ENCODE results near the gene SCGB1D2. TPM values are rescaled to one million over a fixed set of nuclear protein-coding genes. Genes with fewer than 3 reads are reported as not detected.

SCGB1D2 gene
- total RNA-seq, 2 donors from 2014 or later = not detected

DNA sequence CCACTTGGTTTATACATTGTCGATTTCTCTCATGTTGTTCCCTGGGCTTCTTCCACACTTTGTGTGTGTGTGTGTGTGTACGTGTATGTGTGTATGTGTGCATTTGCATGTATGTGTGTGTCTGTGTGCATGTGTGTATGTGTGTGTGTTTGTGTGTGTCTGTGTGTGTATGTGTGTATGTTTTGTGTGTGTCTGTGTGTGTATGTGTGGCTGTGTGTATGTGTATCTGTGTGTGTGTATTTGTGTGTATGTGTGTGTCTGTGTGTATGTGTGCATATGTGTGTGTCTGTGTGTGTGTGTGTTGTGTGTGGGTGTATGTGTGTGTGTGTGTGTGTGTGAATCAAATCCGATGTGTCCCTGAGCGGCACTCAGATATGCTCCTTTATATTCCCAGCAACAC lies 4.5 kb upstream of the SCGB1D2 start:
- Histone ChIP-seq H3K36me3 (replicated peaks in 1 of 2; ENCODE audit: insufficient read depth in 1 of 2, low read depth in 2 of 2) (no peaks in the 10 kb centered on the region), H3K4me3 (no peak overlapping the region), H3K4me1 (peaks cover 4% of the 10 kb centered on the region), H3K9me3 (no peaks in the 10 kb centered on the region), H3K27ac (no peak overlapping the region), H3K27me3 (no peaks in the 10 kb centered on the region)
- intact Hi-C loops (cut with DNase I) = no loop called here
- ATAC-seq (no peak), DNase-seq (no peak)
- WGBS, 2 donors = 64 to 67% methylated on average over 4 of the region's 4 CpGs
- TF ChIP-seq POLR2A (IDR thresholded peaks at IDR 0.05) = no peak
- TF ChIP-seq, protein P1, sequence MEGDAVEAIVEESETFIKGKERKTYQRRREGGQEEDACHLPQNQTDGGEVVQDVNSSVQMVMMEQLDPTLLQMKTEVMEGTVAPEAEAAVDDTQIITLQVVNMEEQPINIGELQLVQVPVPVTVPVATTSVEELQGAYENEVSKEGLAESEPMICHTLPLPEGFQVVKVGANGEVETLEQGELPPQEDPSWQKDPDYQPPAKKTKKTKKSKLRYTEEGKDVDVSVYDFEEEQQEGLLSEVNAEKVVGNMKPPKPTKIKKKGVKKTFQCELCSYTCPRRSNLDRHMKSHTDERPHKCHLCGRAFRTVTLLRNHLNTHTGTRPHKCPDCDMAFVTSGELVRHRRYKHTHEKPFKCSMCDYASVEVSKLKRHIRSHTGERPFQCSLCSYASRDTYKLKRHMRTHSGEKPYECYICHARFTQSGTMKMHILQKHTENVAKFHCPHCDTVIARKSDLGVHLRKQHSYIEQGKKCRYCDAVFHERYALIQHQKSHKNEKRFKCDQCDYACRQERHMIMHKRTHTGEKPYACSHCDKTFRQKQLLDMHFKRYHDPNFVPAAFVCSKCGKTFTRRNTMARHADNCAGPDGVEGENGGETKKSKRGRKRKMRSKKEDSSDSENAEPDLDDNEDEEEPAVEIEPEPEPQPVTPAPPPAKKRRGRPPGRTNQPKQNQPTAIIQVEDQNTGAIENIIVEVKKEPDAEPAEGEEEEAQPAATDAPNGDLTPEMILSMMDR (IDR thresholded peaks at IDR 0.05) = no peak

DNA sequence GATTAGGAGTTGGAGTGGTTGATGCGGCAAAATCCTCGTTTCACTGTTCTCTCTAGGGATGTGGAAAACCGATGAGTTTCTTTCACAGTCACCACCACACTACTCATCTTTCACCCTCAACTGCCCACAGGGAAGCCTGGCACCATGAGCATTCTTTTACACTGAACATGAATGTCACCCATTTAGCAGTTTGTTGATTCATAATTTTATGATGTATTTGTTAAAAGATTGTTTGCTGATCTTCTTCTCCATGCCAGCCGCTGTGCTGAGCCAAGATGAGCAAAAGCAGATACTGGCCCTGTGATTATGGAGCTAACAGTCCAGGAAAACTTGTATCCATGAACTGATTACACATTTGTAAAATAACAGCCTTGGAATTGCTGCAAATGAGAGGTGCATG lies 3.9 kb upstream of the SCGB1D2 start:
- H3K4me3 ChIP-seq = no peak overlapping the region
- no peaks in the 10 kb centered on the region for H3K27me3 ChIP-seq
- DNase-seq (no peak), ATAC-seq (no peak)
- no peaks in the 10 kb centered on the region for H3K9me3 ChIP-seq
- TF ChIP-seq POLR2A (IDR thresholded peaks at IDR 0.05) = no peak
- TF ChIP-seq, protein P1 (IDR thresholded peaks at IDR 0.05) = no peak
- H3K27ac ChIP-seq = no peak overlapping the region
- peaks cover 4% of the 10 kb centered on the region for H3K4me1 ChIP-seq
- no peaks in the 10 kb centered on the region for H3K36me3 ChIP-seq (replicated peaks in 1 of 2; ENCODE audit: insufficient read depth in 1 of 2, low read depth in 2 of 2)
- intact Hi-C loops (cut with DNase I) = no loop called here
- WGBS, 2 donors = 72 to 84% methylated on average over 4 of the region's 4 CpGs

DNA sequence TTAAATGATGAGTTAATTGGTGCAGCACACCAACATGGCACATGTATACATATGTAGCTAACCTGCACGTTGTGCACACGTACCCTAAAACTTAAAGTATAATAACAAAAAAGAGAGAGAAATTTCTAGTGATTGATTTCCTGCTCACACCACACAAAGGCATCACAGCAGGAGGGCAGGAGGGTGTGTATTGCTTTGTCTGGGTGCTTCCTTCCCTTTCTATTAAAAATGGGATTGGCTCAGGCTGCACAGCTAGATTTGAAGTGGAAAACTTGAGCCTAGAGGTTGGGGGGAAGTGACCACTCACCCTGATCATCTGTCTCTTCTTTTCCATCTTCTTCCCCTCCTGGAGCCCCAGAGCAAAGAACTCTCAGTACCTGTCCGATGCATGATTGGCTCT lies 944 bp upstream of the SCGB1D2 start:
- ATAC-seq (no peak), DNase-seq (no peak)
- no peak for TF ChIP-seq POLR2A (IDR thresholded peaks at IDR 0.05)
- TF ChIP-seq, protein P1 (IDR thresholded peaks at IDR 0.05) = no peak
- Histone ChIP-seq H3K9me3 (no peaks in the 10 kb centered on the region), H3K27ac (no peak overlapping the region), H3K36me3 (replicated peaks in 1 of 2; ENCODE audit: insufficient read depth in 1 of 2, low read depth in 2 of 2) (no peaks in the 10 kb centered on the region), H3K27me3 (no peaks in the 10 kb centered on the region), H3K4me3 (no peak overlapping the region), H3K4me1 (peaks cover 4% of the 10 kb centered on the region)
- intact Hi-C loops (cut with DNase I) = no loop called here
- WGBS, 2 donors = 72 to 80% methylated on average over 3 of the region's 3 CpGs

DNA sequence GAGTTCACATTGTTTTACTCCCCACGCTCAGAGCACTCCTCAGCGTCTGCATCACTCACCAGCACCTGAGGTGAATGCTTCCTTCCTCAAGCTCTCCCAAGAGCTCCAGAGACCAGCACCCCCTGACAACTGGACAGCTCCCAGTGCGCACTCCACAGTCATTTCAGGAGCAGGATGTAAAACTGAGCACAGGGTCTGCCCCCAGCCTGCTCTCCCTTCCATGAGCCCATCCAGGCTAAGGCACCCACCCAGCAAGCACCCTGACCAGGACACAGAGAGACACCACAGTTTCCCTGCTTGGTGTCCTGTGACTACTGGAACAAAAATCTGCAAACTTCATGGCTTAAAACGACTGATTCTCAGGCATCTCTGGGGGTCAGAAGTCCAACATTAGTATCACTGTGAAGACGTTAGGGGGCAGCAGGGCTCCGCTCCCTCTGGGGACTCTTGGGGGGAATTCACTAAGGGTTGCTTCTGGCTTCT lies 3.3 kb downstream of the SCGB1D2 start:
- peak in 1 of 4 donors; percentile 16 for DNase-seq

DNA sequence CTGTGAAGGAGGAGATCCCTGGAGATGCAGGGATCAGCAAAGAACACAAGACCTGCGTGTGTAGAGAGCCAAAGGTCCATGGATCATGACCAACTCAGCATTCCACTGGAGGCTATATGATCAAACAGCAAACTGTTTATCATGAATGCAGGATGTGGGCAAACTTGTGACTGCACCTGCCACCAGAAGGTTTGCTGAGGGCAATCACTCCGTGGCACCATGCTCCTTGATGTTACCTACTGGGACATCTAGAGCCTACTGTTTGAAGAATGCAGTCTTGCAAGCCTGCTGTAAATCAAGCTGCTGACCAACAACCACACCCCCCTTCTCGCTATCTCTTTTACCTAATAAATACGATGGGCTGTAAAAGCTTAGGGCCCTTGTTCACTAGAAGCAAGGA lies 9.7 kb downstream of the SCGB1D2 start:
- no peaks in the 10 kb centered on the region for H3K27me3 ChIP-seq
- ATAC-seq (no peak), DNase-seq (no peak)
- WGBS, 2 donors = 38 to 39% methylated on average over 4 of the region's 4 CpGs
- intact Hi-C loops (cut with DNase I) = no loop called here
- TF ChIP-seq, protein P1 (IDR thresholded peaks at IDR 0.05) = no peak
- TF ChIP-seq POLR2A (IDR thresholded peaks at IDR 0.05) = no peak
- H3K4me3 ChIP-seq = no peak overlapping the region
- peaks cover 0 to 31% (median 0%) of the 10 kb centered on the region in 3 donors for H3K9me3 ChIP-seq
- no peaks in the 10 kb centered on the region for H3K36me3 ChIP-seq (replicated peaks in 1 of 2; ENCODE audit: insufficient read depth in 1 of 2, low read depth in 2 of 2)
- H3K27ac ChIP-seq = no peak overlapping the region
- no peaks in the 10 kb centered on the region for H3K4me1 ChIP-seq

More for the DNA sequence above, 3.3 kb downstream of the SCGB1D2 start:
- Histone ChIP-seq H3K27me3 (no peaks in the 10 kb centered on the region), H3K27ac (no peak overlapping the region), H3K4me1 (peaks cover 4% of the 10 kb centered on the region), H3K9me3 (peaks cover 0 to under 1% (median 0%) of the 10 kb centered on the region in 3 donors), H3K4me3 (no peak overlapping the region), H3K36me3 (replicated peaks in 1 of 2; ENCODE audit: insufficient read depth in 1 of 2, low read depth in 2 of 2) (no peaks in the 10 kb centered on the region)
- TF ChIP-seq, protein P1 (IDR thresholded peaks at IDR 0.05) = peak in 1 of 7 experiments; percentile 3
- TF ChIP-seq POLR2A (IDR thresholded peaks at IDR 0.05) = no peak
- ATAC-seq = no peak
- WGBS, 2 donors = 9 to 32% methylated on average over 6 of the region's 6 CpGs
- intact Hi-C loops (cut with DNase I) = no loop called here
